Measurements from ENCODE around the gene ANO6.

- no peak for TF ChIP-seq CTCF (conservative IDR thresholded peaks at IDR 0.05; ENCODE audit: low read depth, low read length)
- TF ChIP-seq EZH2 (IDR thresholded peaks at IDR 0.05; ENCODE audit: low read length, unreplicated experiment), result no peak
Observed at GRCh38 chr12:45314770-45315169, 98.9 kb downstream of the ANO6 start.

All from PC-3 (cell line).